CD4-positive, alpha-beta T cell treated with Interleukin-15 for 1 hour (primary cell): ENCODE measurements around the gene DPH1.

ENCODE experiments used
- DNase-seq: peaks from one replicate; pipeline ENCODE4 v3.0.0-alpha.2; 2020

DPH1 gene

DNA sequence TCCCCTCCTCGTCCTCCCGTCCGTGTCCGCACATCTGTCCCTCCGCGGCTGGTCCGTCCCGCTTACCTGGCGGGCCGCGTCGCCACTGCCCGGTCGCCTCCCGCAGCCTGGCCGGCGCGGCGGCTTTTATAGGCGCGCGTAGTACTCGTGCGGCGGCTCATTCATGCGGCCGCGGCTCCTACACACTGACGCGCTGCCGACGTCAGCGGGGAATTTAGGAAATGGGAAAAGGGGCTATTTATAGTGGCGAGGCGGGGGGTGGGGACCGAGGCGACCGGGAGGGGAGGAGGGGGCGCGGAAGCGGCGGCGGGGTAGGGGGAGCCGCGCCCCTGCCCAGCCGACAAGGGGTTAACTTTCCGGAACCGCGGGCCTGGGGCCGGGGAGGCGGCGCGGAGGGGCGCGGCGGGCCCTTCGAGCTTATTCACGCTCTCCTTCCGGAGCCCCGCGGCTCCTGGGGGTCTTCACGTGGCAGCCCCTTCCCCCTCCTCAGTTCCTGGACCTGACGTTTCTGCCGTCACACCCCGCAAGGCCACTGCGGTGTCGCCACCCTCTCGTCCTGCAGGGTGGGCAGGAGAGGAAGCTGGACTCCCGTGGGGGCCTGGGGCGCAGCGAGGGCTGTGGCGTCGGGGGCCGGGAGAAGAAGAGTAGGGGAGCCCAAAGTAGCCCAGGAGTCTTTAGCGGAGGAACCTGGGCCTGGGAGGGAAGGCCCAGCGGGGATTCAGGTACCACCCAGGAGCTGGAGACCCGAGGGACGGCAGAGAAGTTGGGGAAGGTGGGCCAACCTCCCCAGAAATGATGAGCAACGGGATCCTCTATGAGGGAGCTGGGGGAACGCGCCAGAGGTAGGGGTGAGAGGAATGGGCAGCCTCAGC is 21.3 kb downstream of the DPH1 start:
- DNase-seq = no peak

- DNase-seq = no peak
Observed at GRCh38 chr17:2051933-2052559, 22.1 kb downstream of the DPH1 start.

DNA sequence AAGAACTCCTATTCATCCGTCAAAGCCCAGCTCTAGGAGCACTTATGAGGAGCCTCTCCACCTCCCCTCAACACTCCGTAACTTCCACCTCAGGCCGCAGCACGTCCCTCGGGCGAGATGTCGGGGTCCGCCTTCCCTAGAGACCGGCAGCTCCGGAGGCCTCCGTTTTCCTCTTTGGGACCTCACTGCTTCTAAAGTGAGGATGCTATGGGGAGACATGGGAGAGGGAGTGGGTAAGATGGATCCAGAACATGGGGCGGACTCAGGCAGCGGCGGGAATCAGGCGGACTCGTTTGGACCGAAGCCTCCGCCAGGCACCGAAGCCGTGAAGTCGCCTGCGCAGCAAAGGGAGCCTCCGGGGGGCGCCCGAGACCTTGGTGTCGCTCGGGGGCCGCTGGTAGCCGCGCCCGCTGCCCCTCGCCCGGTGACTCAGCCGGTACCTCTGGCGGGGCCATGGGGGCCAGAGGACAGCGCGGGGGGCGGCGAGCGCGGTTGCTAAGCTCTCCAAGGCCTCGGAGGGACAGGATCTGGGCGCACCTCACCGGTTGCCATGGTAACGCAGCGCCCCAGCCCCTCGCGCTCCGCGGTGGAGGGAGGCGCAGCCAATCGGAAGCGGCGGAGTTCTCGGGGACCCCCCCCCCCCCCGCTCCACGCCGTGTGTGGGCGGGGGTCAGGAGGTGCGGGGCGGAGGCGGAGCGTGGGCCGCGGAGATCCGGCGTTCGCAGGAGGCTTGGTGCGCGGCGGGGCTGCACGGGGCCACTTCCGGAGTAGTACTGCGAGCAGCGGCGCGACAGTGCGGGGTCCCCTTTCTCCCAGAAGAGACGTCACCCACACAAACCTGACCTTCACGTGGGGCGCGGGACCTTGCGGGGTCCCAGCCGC is 23.7 kb downstream of the DPH1 start:
- peak; percentile 86 for DNase-seq

- no peak for DNase-seq
Observed at GRCh38 chr17:2054262-2054511, 24.2 kb downstream of the DPH1 start.

GRCh38 chr17:2054512-2055291 is 24.7 kb downstream of the DPH1 start, which contains the start of gene HIC1:
Gene HIC1 (plus strand): TSS chr17:2055103. CDS start chr17:2056691, 1,588 bp downstream.
- DNase-seq = peak; percentile 77

DNA sequence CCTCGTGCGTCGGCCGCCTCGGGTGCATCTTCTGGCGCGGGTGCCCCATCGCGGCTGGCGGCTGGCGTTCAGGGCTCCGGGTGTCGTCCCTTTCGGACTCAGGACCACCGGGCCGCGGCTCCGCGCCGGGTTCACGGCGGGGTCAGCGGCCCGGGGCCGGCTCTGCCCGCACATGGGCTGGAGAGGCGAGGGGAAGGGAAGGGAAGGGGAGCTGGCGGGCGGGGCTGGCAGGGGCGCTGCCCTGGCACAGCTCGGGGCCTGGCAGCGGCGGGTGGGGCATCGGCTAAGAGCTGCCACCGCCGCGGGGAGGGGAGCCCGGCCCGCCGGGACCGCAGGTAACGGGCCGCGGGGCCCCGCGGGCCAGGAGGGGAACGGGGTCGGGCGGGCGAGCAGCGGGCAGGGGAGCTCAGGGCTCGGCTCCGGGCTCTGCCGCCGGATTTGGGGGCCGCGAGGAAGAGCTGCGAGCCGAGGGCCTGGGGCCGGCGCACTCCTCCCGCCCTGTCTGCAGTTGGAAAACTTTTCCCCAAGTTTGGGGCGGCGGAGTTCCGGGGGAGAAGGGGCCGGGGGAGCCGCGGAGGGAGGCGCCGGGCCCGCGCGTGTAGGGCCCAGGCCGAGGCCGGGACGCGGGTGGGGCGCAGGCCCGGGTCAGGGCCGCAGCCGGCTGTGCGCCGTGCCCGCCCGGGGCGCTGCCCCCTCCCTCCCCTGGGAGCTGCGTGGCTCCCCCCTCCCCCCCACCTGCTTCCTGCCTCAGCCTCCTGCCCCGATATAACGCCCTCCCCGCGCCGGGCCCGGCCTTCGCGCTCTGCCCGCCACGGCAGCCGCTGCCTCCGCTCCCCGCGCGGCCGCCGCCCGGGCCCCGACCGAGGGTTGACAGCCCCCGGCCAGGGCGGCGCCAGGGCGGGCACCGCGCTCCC is 25.6 kb downstream of the DPH1 start:
- no peak for DNase-seq

GRCh38 chr17:2056206-2057174 is 26.5 kb downstream of the DPH1 start:
- peak; percentile 49 for DNase-seq

GRCh38 chr17:2057175-2057759 is 27.3 kb downstream of the DPH1 start:
- DNase-seq = no peak

- no peak for DNase-seq
Observed at GRCh38 chr17:2057760-2058585, 28.0 kb downstream of the DPH1 start.

GRCh38 chr17:2058586-2059546 is 28.9 kb downstream of the DPH1 start:
- peak; percentile 61 for DNase-seq

DNA sequence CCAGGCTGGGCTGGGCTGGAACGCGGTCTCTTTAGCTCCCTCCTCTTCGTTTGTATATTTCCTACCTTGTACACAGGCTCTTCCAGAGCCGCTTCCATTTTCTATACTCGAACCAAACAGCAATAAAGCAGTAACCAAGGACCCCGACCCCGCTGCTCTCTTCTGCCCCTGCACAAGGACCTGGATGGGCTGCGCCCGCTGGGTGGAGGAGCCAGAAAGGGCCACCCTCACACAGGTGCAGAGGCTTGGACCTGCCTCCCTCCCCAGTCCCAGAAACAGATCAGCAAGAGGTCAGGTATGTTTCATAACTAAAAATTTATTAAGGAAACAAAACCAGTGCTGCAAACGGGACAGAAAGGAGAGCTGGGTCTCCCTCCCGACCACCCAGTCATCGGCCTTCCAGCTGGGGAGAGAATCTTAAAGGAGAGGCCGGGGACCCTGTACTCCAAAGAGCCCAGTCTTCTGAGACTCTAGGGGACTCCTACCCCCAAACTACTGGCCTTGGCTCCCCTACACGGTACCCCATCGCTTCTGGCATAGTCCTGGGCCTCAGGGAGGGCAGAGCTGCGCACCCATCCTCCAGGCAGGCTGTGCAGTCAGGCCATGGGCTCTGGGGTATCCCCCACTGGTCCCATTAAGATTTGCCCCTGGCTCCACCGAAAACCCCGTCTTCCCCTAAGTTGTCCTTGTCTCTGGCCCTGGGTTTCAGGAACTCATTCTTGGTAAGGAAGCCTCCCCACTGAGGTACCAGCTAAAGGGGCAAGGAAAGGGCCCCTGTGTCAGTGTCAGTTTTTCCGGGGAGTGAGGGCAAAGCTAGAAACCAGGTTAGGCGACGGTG is 29.8 kb downstream of the DPH1 start:
- no peak for DNase-seq

DNA sequence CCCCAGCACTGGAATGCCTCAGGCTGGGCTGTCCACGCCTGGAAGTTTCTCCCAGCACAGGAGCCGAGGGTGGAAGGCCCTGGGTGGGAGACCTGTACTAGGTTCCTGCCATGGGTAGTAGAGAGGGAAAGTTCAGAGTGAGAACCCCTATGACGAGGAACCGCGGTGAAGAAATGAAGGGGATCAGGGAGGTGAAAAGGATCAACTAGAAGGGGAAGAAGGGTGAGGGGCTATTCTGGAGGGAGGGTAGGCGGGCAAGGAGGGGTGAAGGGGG is 30.4 kb downstream of the DPH1 start:
- no peak for DNase-seq

GRCh38 chr17:2060681-2061440 is 30.9 kb downstream of the DPH1 start:
- no peak for DNase-seq

GRCh38 chr17:2061441-2061958 is 31.5 kb downstream of the DPH1 start:
- no peak for DNase-seq

DNA sequence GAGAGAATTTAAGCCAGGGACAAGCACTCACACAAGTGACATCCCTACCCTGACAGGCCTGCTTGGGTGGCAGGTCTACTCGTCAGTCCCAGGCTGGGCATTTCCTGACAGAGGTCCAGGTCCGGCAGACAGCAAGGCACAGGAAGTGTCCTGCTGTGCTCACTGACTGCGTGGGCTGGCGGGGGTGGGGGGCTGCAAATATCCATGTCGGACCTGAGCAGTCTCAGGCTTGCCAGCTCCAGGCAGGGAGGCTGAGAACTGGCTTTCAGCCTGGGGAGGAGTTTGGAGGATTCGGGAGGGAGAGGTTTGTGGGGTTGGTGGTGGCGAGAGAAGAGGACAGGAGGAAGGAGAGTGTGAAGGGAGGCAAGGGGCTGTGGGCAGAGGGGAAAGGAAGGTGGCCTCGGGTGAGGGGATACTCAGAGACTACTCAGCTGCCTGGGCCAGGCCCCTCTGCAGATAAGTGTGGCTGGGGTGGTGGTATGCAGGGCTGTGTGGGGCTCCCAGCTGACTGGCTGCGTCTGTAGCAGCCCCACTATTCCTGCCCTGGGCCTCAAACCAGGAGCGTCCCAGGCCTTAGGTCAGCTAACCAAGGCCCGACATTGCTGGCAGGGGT is 32.7 kb downstream of the DPH1 start:
- no peak for DNase-seq
